Smooth muscle cell (in vitro differentiated cells): ENCODE data around the gene RNF144B. TPM values are rescaled to one million over a fixed set of nuclear protein-coding genes. Genes with fewer than 3 reads are reported as not detected.
"Not testable (repeated sequence)": the region's sequence is repeated elsewhere in the genome, so short reads cannot be mapped to it uniquely, and the experiment has no call there.

Source experiments
- DNase-seq: peaks from one replicate; lab custom pipeline; 2025; ENCODE audit not compliant: unreplicated experiment; lab: John Stamatoyannopoulos, UW
- H2AFZ ChIP-seq: fragments of 200-600 bp; sonication (generic); 2 replicates; pipeline ENCODE4 v1.6.0; 2016; ENCODE audit warnings: antibody characterized with exemption, low read depth, mild to moderate bottlenecking
- H3F3A ChIP-seq: fragments of 200-600 bp; sonication (generic); 2 replicates; pipeline ENCODE4 v1.6.0; 2017; ENCODE audit warnings: antibody characterized with exemption, low read depth
- H3K27ac ChIP-seq: fragments of 200-600 bp; sonication (generic); 2 replicates; pipeline ENCODE4 v1.5.1; 2016; ENCODE audit warnings: low read depth, mild to moderate bottlenecking
- H3K27me3 ChIP-seq: fragments of 200-600 bp; sonication (generic); 2 replicates; pipeline ENCODE4 v1.6.1; 2016; ENCODE audit warnings: low read depth, mild to moderate bottlenecking
- H3K36me3 ChIP-seq: fragments of 200-600 bp; sonication (generic); 2 replicates; pipeline ENCODE4 v1.5.1; 2016; ENCODE audit warnings: low read depth
- H3K4me1 ChIP-seq: fragments of 200-600 bp; sonication (generic); 2 replicates; pipeline ENCODE4 v1.5.1; 2016; ENCODE audit warnings: low read depth
- H3K4me2 ChIP-seq: fragments of 200-600 bp; sonication (generic); 2 replicates; pipeline ENCODE4 v1.6.0; 2016; ENCODE audit warnings: mild to moderate bottlenecking
- H3K4me3 ChIP-seq: fragments of 200-600 bp; sonication (generic); 2 replicates; pipeline ENCODE4 v1.5.1; 2016; ENCODE audit warnings: mild to moderate bottlenecking
- H3K79me2 ChIP-seq: fragments of 200-600 bp; sonication (generic); 2 replicates; pipeline ENCODE4 v1.6.0; 2016; ENCODE audit warnings: low read depth, mild to moderate bottlenecking
- H3K9ac ChIP-seq: fragments of 200-600 bp; sonication (generic); 2 replicates; pipeline ENCODE4 v1.6.0; 2016; ENCODE audit warnings: low read depth
- H3K9me3 ChIP-seq: fragments of 200-600 bp; sonication (generic); replicated peaks from 2 replicates; pipeline ENCODE4 v1.5.1; 2016; ENCODE audit warnings: low read depth
- H4K20me1 ChIP-seq: fragments of 200-600 bp; sonication (generic); 2 replicates; pipeline ENCODE4 v1.6.0; 2016; ENCODE audit warnings: low read depth
- WGBS: methylation state at CpG from one replicate; pipeline ENCODE4 v1.1.7; 2016; ENCODE audit warnings: low lambda C conversion rate; 5-methylcytosine and 5-hydroxymethylcytosine counted together
- polyA plus RNA-seq: library from polyadenylated mRNA; unstranded; fragments of >200 nt; fragmentation: Nextera tagmentation; extraction: Ambion mirVana; gene quantifications from 2 replicates; pipeline ENCODE4 v1.2.1, GENCODE V29; 2016
- total RNA-seq: library from RNA; depleted of rRNA; stranded (reverse); fragments of >200 nt; gene quantifications from 2 replicates; pipeline ENCODE4 v1.2.3, GENCODE V29; 2014
- TF ChIP-seq, protein P1 (sequence below): fragments of 200-600 bp; sonication (generic); IDR thresholded peaks from 2 replicates; pipeline ENCODE4 v1.5.1; 2017; ENCODE audit warnings: borderline replicate concordance, mild to moderate bottlenecking, antibody characterized with exemption; ENCODE audit not compliant: insufficient read depth, poor library complexity, severe bottlenecking

The RNF144B gene
- total and polyA plus RNA-seq, 2 experiments from 2014 or later = 3.4 to 10.9 TPM

DNA sequence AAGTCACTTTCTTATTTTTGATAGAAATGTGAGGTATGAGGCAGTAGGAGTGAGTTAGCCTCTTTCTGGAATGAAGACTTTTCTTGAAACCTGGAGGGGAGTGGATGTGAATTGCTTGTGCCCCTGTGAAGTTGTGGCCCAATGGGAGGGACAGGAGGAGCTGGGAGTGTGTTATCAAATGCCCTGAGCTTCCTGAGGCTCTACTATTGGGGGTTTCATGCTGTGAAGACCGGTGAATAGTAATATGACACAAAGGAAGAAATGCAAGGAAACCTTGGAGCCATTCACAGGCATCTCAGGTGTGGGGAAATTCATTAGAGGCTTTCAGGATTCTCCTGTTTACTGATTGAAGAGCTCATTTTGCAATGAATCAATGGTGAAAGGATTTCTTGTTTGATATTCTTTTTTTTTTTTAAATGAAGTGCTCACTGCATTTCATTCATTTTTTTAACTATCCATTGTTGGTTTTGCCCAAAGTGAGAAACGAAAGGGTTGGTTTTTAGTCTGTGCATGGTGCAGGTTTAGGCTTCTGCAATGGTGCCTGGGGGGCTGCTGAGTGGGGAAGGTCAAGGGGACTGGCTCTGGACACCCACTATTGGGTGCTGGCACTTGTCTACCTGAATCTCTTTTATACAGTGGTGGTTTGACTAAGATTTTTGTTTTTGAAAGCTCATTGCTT, 8.2 kb downstream of the RNF144B start:
- no peaks in the 10 kb centered on the region for H4K20me1 ChIP-seq
- TF ChIP-seq, protein P1, sequence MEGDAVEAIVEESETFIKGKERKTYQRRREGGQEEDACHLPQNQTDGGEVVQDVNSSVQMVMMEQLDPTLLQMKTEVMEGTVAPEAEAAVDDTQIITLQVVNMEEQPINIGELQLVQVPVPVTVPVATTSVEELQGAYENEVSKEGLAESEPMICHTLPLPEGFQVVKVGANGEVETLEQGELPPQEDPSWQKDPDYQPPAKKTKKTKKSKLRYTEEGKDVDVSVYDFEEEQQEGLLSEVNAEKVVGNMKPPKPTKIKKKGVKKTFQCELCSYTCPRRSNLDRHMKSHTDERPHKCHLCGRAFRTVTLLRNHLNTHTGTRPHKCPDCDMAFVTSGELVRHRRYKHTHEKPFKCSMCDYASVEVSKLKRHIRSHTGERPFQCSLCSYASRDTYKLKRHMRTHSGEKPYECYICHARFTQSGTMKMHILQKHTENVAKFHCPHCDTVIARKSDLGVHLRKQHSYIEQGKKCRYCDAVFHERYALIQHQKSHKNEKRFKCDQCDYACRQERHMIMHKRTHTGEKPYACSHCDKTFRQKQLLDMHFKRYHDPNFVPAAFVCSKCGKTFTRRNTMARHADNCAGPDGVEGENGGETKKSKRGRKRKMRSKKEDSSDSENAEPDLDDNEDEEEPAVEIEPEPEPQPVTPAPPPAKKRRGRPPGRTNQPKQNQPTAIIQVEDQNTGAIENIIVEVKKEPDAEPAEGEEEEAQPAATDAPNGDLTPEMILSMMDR = no peak
- no peaks in the 10 kb centered on the region for H3K79me2 ChIP-seq
- H3F3A ChIP-seq = no peaks in the 10 kb centered on the region
- no peak overlapping the region for H3K27ac ChIP-seq
- no peaks in the 10 kb centered on the region for H3K4me1 ChIP-seq
- H3K4me3 ChIP-seq = no peak overlapping the region
- H3K36me3 ChIP-seq = no peaks in the 10 kb centered on the region
- H3K27me3 ChIP-seq = no peaks in the 10 kb centered on the region
- DNase-seq = no peak
- H2AFZ ChIP-seq = no peak overlapping the region
- WGBS = 35% methylated on average over 2 of the region's 2 CpGs
- no peak overlapping the region for H3K9ac ChIP-seq
- H3K4me2 ChIP-seq = no peak overlapping the region
- H3K9me3 ChIP-seq = no peaks in the 10 kb centered on the region

DNA sequence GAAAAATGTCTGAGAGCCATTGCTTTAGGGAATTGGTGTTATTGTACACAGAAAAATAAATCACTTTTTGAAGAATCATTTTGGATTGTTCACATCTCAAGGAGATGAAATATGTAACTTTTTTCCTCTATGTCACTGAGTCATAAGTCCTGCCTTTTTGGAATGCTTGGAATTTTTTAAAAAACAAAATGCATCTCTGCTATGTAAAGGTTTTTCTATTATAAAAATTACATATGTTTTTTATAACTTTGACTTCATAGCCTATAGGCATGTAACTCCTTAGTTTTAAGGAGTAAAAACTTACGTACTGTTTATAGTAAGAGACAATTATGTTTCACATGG, 8.7 kb downstream of the RNF144B start:
- Histone ChIP-seq H3K9me3 (no peaks in the 10 kb centered on the region), H3K79me2 (no peaks in the 10 kb centered on the region), H2AFZ (no peak overlapping the region), H3K27ac (no peak overlapping the region), H3K4me1 (peaks cover 4% of the 10 kb centered on the region), H3K9ac (no peak overlapping the region), H3K27me3 (no peaks in the 10 kb centered on the region), H3F3A (peaks cover 4% of the 10 kb centered on the region), H3K4me3 (no peak overlapping the region), H3K36me3 (no peaks in the 10 kb centered on the region), H3K4me2 (no peak overlapping the region), H4K20me1 (no peaks in the 10 kb centered on the region)
- DNase-seq = no peak
- WGBS = 90% methylated on average over 1 of the region's 1 CpG
- TF ChIP-seq, protein P1 = no peak

DNA sequence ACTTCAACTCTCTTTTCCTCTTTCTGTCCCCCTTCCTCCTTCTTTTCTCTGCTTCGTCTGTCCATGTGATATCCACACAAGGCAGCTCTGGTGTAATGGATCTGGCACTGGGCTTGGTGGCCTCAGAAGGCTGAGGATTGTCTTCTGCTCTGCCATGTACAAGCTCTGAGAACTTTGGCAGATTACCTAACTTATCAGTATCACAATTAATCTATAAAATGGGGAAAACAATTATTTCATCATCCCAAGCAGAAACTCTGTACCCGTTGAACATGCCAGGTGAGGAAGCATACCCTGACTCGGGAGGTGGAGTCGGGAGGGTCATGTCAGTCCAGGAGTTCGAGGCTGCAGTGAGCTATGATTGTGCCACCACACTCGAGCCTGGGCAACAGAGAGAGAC, 10.6 kb downstream of the RNF144B start:
- TF ChIP-seq, protein P1 = no peak
- DNase-seq = no peak
- Histone ChIP-seq H3K9ac (no peak overlapping the region), H3K27ac (no peak overlapping the region), H3K4me3 (no peak overlapping the region), H3K4me1 (peaks cover 8% of the 10 kb centered on the region), H3K9me3 (no peaks in the 10 kb centered on the region), H4K20me1 (no peaks in the 10 kb centered on the region), H3K27me3 (no peaks in the 10 kb centered on the region), H3K36me3 (no peaks in the 10 kb centered on the region), H3K79me2 (no peaks in the 10 kb centered on the region), H3F3A (peaks cover 9% of the 10 kb centered on the region), H2AFZ (no peak overlapping the region), H3K4me2 (no peak overlapping the region)
- 90% methylated on average over 6 of the region's 6 CpGs for WGBS

DNA sequence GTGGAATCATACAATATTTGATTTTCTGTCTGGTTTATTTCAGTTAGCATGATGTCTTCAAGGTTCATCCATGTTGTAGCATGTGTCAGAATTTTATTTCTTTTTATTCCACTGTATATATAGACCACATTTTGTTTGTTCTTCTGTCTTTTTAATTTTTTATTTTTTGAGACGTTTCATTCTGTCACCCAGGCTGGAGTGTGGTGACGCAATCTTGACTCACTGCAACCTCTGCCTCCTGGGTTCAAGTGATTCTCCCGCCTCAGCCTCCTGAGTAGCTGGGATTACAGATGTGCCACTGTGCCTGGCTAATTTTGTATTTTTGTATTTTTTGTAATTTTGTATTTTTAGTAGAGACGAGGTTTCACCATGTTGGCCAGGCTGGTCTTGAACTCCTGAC, 11.1 kb downstream of the RNF144B start:
- not testable (repeated sequence) for H3K27me3 ChIP-seq, H3K9ac ChIP-seq, DNase-seq, H3K4me1 ChIP-seq, H3K36me3 ChIP-seq, H3K9me3 ChIP-seq, H3K79me2 ChIP-seq, H3K4me3 ChIP-seq, H3K27ac ChIP-seq, H2AFZ ChIP-seq, H3F3A ChIP-seq, H3K4me2 ChIP-seq, H4K20me1 ChIP-seq
- 93% methylated on average over 4 of the region's 4 CpGs for WGBS
